H1 (cell line): Measurements from ENCODE around the gene SPRN. TPM values are rescaled to one million over a fixed set of nuclear protein-coding genes. Genes with fewer than 3 reads are reported as not detected.

Source experiments
- CTCF ChIA-PET: fragments of 300-600 bp; sonication (Branson Sonifier 250); formaldehyde crosslinking; loops from one replicate; lab custom pipeline; 2021; ENCODE audit not compliant: partially characterized antibody; lab: Charles Lee
- POLR2A ChIA-PET: fragments of 300-600 bp; sonication (Branson Sonifier 250); formaldehyde crosslinking; loops from one replicate; lab custom pipeline; 2021; ENCODE audit warnings: inconsistent platforms; ENCODE audit not compliant: partially characterized antibody; lab: Charles Lee
- DNase-seq, 2 experiments: peaks; one replicate each; pipeline versions ENCODE4 v3.0.0 to v3.0.0-alpha.2; 2010 to 2022; ENCODE audit warnings: low spot score in 2 of 2, low read depth in 1 of 2, mixed read lengths in 1 of 2
- FAIRE-seq: peaks from 2 replicates; lab custom pipeline; 2011; peaks lifted over from hg19 to GRCh38; lab: Jason Lieb, UNC
- H2AFZ ChIP-seq: 2 replicates; pipeline ENCODE4 v1.8.1; 2012; ENCODE audit warnings: low read length, inconsistent platforms
- H2AK5ac ChIP-seq: 2 replicates; pipeline ENCODE4 v1.6.1; 2013; ENCODE audit warnings: low read depth, low read length
- H2BK120ac ChIP-seq: replicated peaks from 2 replicates; pipeline ENCODE3; 2013; ENCODE audit warnings: low read depth, low read length, inconsistent platforms
- H2BK12ac ChIP-seq: 2 replicates; pipeline ENCODE4 v1.6.1; 2013; ENCODE audit warnings: low read depth, low read length
- H2BK15ac ChIP-seq: 2 replicates; pipeline ENCODE4 v1.6.1; 2013; ENCODE audit warnings: low read length
- H2BK20ac ChIP-seq: 2 replicates; pipeline ENCODE4 v1.6.1; 2013; ENCODE audit warnings: low read length
- H2BK5ac ChIP-seq: 2 replicates; pipeline ENCODE4 v1.6.1; 2013; ENCODE audit warnings: low read depth, low read length
- H3K14ac ChIP-seq: 2 replicates; pipeline ENCODE4 v1.6.1; 2013; ENCODE audit warnings: inconsistent platforms; ENCODE audit not compliant: insufficient read length
- H3K18ac ChIP-seq: 2 replicates; pipeline ENCODE4 v1.6.1; 2013; ENCODE audit warnings: low read length; ENCODE audit errors: extremely low read depth
- H3K23ac ChIP-seq: 2 replicates; pipeline ENCODE4 v1.6.1; 2013; ENCODE audit warnings: inconsistent platforms; ENCODE audit not compliant: insufficient read length
- H3K23me2 ChIP-seq: 2 replicates; pipeline ENCODE4 v1.6.1; 2013; ENCODE audit warnings: low read depth, low read length
- H3K27ac ChIP-seq: 2 replicates; pipeline ENCODE4 v1.6.1; 2011; ENCODE audit warnings: low read depth, low read length, inconsistent platforms
- H3K27me3 ChIP-seq, 4 experiments: replicated peaks in 1 of 4; 1 replicate in 1 of 4; 2 replicates in 3 of 4; pipeline versions ENCODE4 v1.6.1 to v1.8.1; 2011 to 2013; ENCODE audit warnings: low read length in 3 of 4, mild to moderate bottlenecking in 3 of 4, inconsistent platforms in 2 of 4, mixed read lengths in 2 of 4, moderate library complexity in 1 of 4; ENCODE audit not compliant: control insufficient read depth in 3 of 4, insufficient read depth in 3 of 4; ENCODE audit errors: extremely low read depth in 1 of 4
- H3K36me3 ChIP-seq, 4 experiments: 2 replicates each; pipeline versions ENCODE4 v1.6.1 to v1.8.1; 2011 to 2013; ENCODE audit warnings: mild to moderate bottlenecking in 4 of 4, low read length in 3 of 4, moderate library complexity in 2 of 4, control low read depth in 1 of 4, inconsistent platforms in 1 of 4; ENCODE audit not compliant: insufficient read depth in 4 of 4, control insufficient read depth in 2 of 4
- H3K4ac ChIP-seq: replicated peaks from 2 replicates; pipeline ENCODE3; 2013; ENCODE audit warnings: low read length, low read depth, mixed read lengths, inconsistent platforms; ENCODE audit not compliant: insufficient read length
- H3K4me1 ChIP-seq, 4 experiments: replicated peaks in 1 of 4; 1 replicate in 1 of 4; 2 replicates in 3 of 4; pipeline versions ENCODE4 v1.6.1 to v1.8.1; 2011 to 2013; ENCODE audit warnings: low read length in 3 of 4, inconsistent platforms in 2 of 4, mixed read lengths in 1 of 4; ENCODE audit not compliant: insufficient read depth in 4 of 4, control insufficient read depth in 3 of 4
- H3K4me2 ChIP-seq, 2 experiments: 2 replicates each; pipeline versions ENCODE4 v1.6.1 to v1.8.1; 2011 to 2013; ENCODE audit warnings: low read depth in 2 of 2, low read length in 2 of 2, control low read depth in 1 of 2, inconsistent platforms in 1 of 2, mild to moderate bottlenecking in 1 of 2; ENCODE audit not compliant: insufficient read depth in 1 of 2
- H3K4me3 ChIP-seq, 4 experiments: fragments of 200-600, 300-600 bp in 1 of 4; sonication (generic), shearing (Covaris generic), sonication (Bioruptor Twin) in 1 of 4; 2 replicates each; pipeline versions ENCODE4 v1.5.1 to v1.8.1; 2011 to 2016; ENCODE audit warnings: low read length in 4 of 4, low read depth in 3 of 4, control low read depth in 2 of 4, inconsistent platforms in 2 of 4, mild to moderate bottlenecking in 2 of 4, mixed read lengths in 1 of 4, moderate library complexity in 1 of 4; ENCODE audit not compliant: insufficient read depth in 2 of 4; ENCODE audit errors: extremely low read depth in 1 of 4
- H3K56ac ChIP-seq: replicated peaks from 2 replicates; pipeline ENCODE3; 2013; ENCODE audit warnings: low read depth, mild to moderate bottlenecking, mixed read lengths, low read length, inconsistent platforms; ENCODE audit not compliant: insufficient read length
- H3K79me1 ChIP-seq: 2 replicates; pipeline ENCODE4 v1.6.1; 2013; ENCODE audit warnings: low read depth, low read length, control low read depth
- H3K79me2 ChIP-seq, 2 experiments: 2 replicates each; pipeline versions ENCODE4 v1.6.1 to v1.8.1; 2012 to 2013; ENCODE audit warnings: low read length in 2 of 2, mild to moderate bottlenecking in 2 of 2, inconsistent platforms in 1 of 2; ENCODE audit not compliant: insufficient read depth in 2 of 2, control insufficient read depth in 1 of 2
- H3K9ac ChIP-seq, 4 experiments: replicated peaks in 1 of 4; 1 replicate in 1 of 4; 2 replicates in 3 of 4; pipeline versions ENCODE4 v1.6.1 to v1.8.1; 2011 to 2013; ENCODE audit warnings: low read depth in 3 of 4, low read length in 3 of 4, control low read depth in 2 of 4, mild to moderate bottlenecking in 2 of 4, moderate library complexity in 2 of 4, inconsistent platforms in 1 of 4; ENCODE audit errors: extremely low read depth in 1 of 4
- H3K9me3 ChIP-seq, 2 experiments: 2 replicates each; pipeline versions ENCODE4 v1.6.1 to v1.8.1; 2012 to 2013; ENCODE audit warnings: mild to moderate bottlenecking in 2 of 2, moderate library complexity in 2 of 2, control low read depth in 1 of 2, inconsistent platforms in 1 of 2, low read depth in 1 of 2, low read length in 1 of 2, mixed read lengths in 1 of 2; ENCODE audit not compliant: insufficient read depth in 2 of 2
- H4K20me1 ChIP-seq, 2 experiments: replicated peaks in 1 of 2; 2 replicates each; pipeline versions ENCODE3 to v1.8.1; 2011 to 2013; ENCODE audit warnings: inconsistent platforms in 2 of 2, low read length in 2 of 2, mild to moderate bottlenecking in 1 of 2; ENCODE audit not compliant: insufficient read depth in 2 of 2, control insufficient read depth in 1 of 2
- H4K5ac ChIP-seq: 2 replicates; pipeline ENCODE4 v1.6.1; 2013; ENCODE audit warnings: low read length, low read depth, mixed read lengths, inconsistent platforms; ENCODE audit not compliant: insufficient read length
- H4K8ac ChIP-seq: 2 replicates; pipeline ENCODE4 v1.8.0; 2013; ENCODE audit warnings: mild to moderate bottlenecking, moderate library complexity, low read length, inconsistent platforms; ENCODE audit not compliant: insufficient read depth; ENCODE audit errors: extremely low read depth
- H4K91ac ChIP-seq: replicated peaks from 2 replicates; pipeline ENCODE3; 2013; ENCODE audit warnings: low read length, mixed read lengths, inconsistent platforms; ENCODE audit not compliant: insufficient read length
- CBX8 ChIP-seq: fragments of 300-800, 300-1000 bp; sonication (generic); IDR thresholded peaks from 2 replicates; pipeline ENCODE4 v1.7.1; 2016; ENCODE audit warnings: low read depth, low read length, borderline replicate concordance
- RBBP5 ChIP-seq: IDR thresholded peaks from 2 replicates; pipeline ENCODE4 v1.7.1; 2012; ENCODE audit warnings: low read depth, mild to moderate bottlenecking, inconsistent platforms, low read length, moderate library complexity, borderline replicate concordance
- WGBS, 2 experiments: shearing (Covaris generic) in 1 of 2; methylation state at CpG; one replicate each; pipeline versions ENCODE4 v1.1.6 to v1.1.7; 2013 to 2015; ENCODE audit warnings: low lambda C conversion rate in 2 of 2, mixed read lengths in 2 of 2, inconsistent platforms in 1 of 2, low coverage in 1 of 2, missing lambda C conversion rate in 1 of 2; ENCODE audit not compliant: insufficient replicate concordance in 2 of 2, insufficient coverage in 1 of 2, insufficient read length in 1 of 2; ENCODE audit errors: extremely low coverage in 1 of 2, missing lambda C conversion rate in 1 of 2; 5-methylcytosine and 5-hydroxymethylcytosine counted together
- polyA plus RNA-seq, 7 experiments: library from polyadenylated mRNA; depleted of rRNA in 3 of 7; stranded (reverse) in 5 of 7; unstranded in 2 of 7; fragments of >200 nt in 5 of 7; fragments of 200-250 nt in 2 of 7; gene quantifications; 1 replicate in 5 of 7; 2 replicates in 1 of 7; 4 replicates in 1 of 7; pipeline versions ENCODE4 v1.2.1 to v1.2.3, GENCODE V29; 2011 to 2013; ENCODE audit warnings: missing spikeins in 2 of 7, mixed read lengths in 2 of 7
- total RNA-seq: library from RNA; stranded (reverse); fragmentation: NEBNext Ultra II Directional; extraction: Animal tissue kit (Norgen Biotek cat#: 25700); gene quantifications from 2 replicates; pipeline ENCODE4 v1.2.1, GENCODE V29; 2021

The SPRN gene
- total and polyA plus RNA-seq, 2 of the 8 experiments (the other 6 are each of a cell fraction or from before 2014, with no cell fraction given) = 0.23 to 0.24 TPM

DNA sequence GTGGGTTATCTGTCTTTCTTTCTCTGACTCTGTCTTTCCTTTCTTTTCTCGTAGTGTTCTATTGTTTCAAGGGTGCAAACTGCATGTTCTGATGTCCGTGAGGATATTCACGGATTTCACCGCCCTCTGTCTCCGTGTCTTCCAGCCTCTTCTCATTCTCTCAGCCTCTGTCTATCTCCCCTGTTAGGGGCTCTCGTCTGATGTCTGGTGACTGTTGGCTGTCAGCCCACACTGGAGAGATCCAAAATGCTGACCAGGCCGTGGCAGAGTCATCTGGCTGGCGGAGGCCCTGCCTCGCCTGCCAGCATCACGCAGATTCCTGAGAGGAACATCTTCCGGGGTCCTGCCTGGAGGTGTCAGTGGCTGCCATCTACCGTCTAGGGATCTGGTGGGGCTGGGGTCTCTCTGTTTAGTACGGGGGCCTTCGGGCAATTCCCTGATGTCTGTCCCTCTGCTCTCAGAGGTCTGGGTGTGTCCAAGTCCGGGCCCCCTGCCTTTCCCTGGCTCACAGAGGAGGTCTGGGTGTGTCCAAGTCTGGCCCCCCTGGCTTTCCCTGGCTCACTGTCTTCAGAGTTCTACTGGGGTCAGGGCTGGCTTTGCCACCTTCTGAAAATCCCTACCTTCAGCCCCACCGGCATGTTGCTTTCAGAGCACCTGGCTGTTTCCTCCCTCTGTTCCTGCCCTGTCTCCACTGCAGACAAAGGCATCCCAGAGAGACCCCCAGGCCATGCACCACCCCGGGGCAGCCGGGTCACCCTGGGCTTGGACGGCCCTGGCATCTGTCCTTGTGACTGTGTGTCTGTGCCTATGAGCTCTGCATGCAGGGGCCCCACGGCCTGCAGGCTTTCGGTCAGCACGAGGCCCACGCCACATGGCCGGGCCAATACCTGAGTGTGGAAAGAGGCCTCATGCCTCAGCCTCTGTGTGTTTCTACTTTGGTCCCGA, 15.4 kb upstream of the SPRN start:
- H3K36me3 ChIP-seq = no peaks in the 10 kb centered on the region
- no peak overlapping the region for H3K4me3 ChIP-seq
- DNase-seq (no peak), FAIRE-seq (no peak)
- H2BK20ac ChIP-seq = no peak overlapping the region
- no peak overlapping the region for H2BK120ac ChIP-seq
- no peak overlapping the region for H2AFZ ChIP-seq
- no peak overlapping the region for H2BK15ac ChIP-seq
- H3K18ac ChIP-seq = no peak overlapping the region
- H3K23me2 ChIP-seq = no peaks in the 10 kb centered on the region
- no peak overlapping the region for H3K27ac ChIP-seq
- no peaks in the 10 kb centered on the region for H4K20me1 ChIP-seq
- peaks cover 56 to 76% of the 10 kb centered on the region in 2 experiments for H3K9me3 ChIP-seq
- no peak overlapping the region for H3K4me2 ChIP-seq
- no peak overlapping the region for H3K9ac ChIP-seq
- H3K79me1 ChIP-seq = no peaks in the 10 kb centered on the region
- 89% methylated on average over 25 of the region's 25 CpGs; no CpG with 5 or more reads in 1 of the 2 experiments for WGBS, 2 experiments
- H3K23ac ChIP-seq = no peak overlapping the region
- no peak overlapping the region for H4K8ac ChIP-seq
- H3K4me1 ChIP-seq = no peaks in the 10 kb centered on the region
- H3K4ac ChIP-seq = no peak overlapping the region
- CTCF ChIA-PET = no interaction called here
- no peak overlapping the region for H2BK5ac ChIP-seq
- H3K14ac ChIP-seq = no peak overlapping the region
- no peak overlapping the region for H2AK5ac ChIP-seq
- no peak overlapping the region for H2BK12ac ChIP-seq
- 0 out of 7 replicates have a peak, but pooled peaks cover 0 to 2% (median 0%) of the 10 kb centered on the region in 4 experiments for H3K27me3 ChIP-seq
- POLR2A ChIA-PET = no interaction called here
- no peaks in the 10 kb centered on the region for H3K79me2 ChIP-seq
- no peak overlapping the region for H4K5ac ChIP-seq
- H3K56ac ChIP-seq = no peak overlapping the region
- no peak overlapping the region for H4K91ac ChIP-seq
- TF ChIP-seq CBX8 (no peak), RBBP5 (no peak)
